B cell (primary cell): ENCODE measurements around the gene LRIT2. TPM values are rescaled to one million over a fixed set of nuclear protein-coding genes. Genes with fewer than 3 reads are reported as not detected.
A peak's percentile ranks its signal among the peaks of the same experiment; 100 is the strongest.

Source experiments
- ATAC-seq: fragments of 200-7000 bp; cut with Tn5 transposase; one replicate; pipeline ENCODE4 v1.10.0; 2021; ENCODE audit warnings: low read depth, mild to moderate bottlenecking, moderate number of reproducible peaks, moderate library complexity
- CTCF ChIA-PET: fragments of 350-600 bp; sonication (Branson Sonifier 250); formaldehyde crosslinking; loops from one replicate; lab custom pipeline; 2021; ENCODE audit warnings: antibody characterized with exemption, inconsistent platforms; lab: Charles Lee
- POLR2A ChIA-PET: fragments of 350-600 bp; sonication (Branson Sonifier 250); formaldehyde crosslinking; loops from one replicate; lab custom pipeline; 2021; ENCODE audit warnings: antibody characterized with exemption; lab: Charles Lee
- DNase-seq: peaks from one replicate; pipeline ENCODE4 v3.0.0; 2013
- H2AFZ ChIP-seq: 2 replicates; pipeline ENCODE4 v1.6.1; 2012; ENCODE audit warnings: mild to moderate bottlenecking, low read depth, low read length; ENCODE audit not compliant: insufficient read depth, poor library complexity, severe bottlenecking
- H3K27ac ChIP-seq, 2 donors: 1 replicate in 1 of 2; 2 replicates in 1 of 2; pipeline ENCODE4 v1.5.1; 2012 to 2013; ENCODE audit warnings: low read length in 2 of 2, mild to moderate bottlenecking in 2 of 2, moderate library complexity in 1 of 2
- H3K27me3 ChIP-seq, 4 experiments: fragments of 200-600 bp in 1 of 4; sonication (generic) in 1 of 4; replicated peaks in 1 of 4; 1 replicate in 2 of 4; 2 replicates in 2 of 4; pipeline versions ENCODE4 v1.6.1 to v1.7.0; 2013 to 2016; ENCODE audit warnings: low read length in 3 of 4, mild to moderate bottlenecking in 2 of 4, mixed read lengths in 1 of 4, moderate library complexity in 1 of 4; ENCODE audit not compliant: insufficient read depth in 4 of 4, control insufficient read depth in 3 of 4; ENCODE audit errors: control extremely low read depth in 1 of 4
- H3K36me3 ChIP-seq, 2 experiments: replicated peaks in 1 of 2; 1 replicate in 1 of 2; 2 replicates in 1 of 2; pipeline versions ENCODE4 v1.6.1 to v1.7.1; 2013; ENCODE audit warnings: low read length in 1 of 2; ENCODE audit not compliant: insufficient read depth in 2 of 2, control insufficient read depth in 1 of 2; ENCODE audit errors: control extremely low read depth in 1 of 2, extremely low read depth in 1 of 2
- H3K4me1 ChIP-seq, 2 donors: fragments of 200-600 bp in 1 of 2; sonication (generic) in 1 of 2; 1 replicate in 1 of 2; 2 replicates in 1 of 2; pipeline versions ENCODE4 v1.5.1 to v1.6.1; 2013 to 2017; ENCODE audit warnings: low read length in 2 of 2; ENCODE audit not compliant: control insufficient read depth in 2 of 2, insufficient read depth in 2 of 2
- H3K4me2 ChIP-seq: replicated peaks from 2 replicates; pipeline ENCODE3; 2012; ENCODE audit warnings: mild to moderate bottlenecking, low read depth, low read length; ENCODE audit not compliant: poor library complexity, severe bottlenecking
- H3K4me3 ChIP-seq, 5 experiments: fragments of 200-600 bp in 1 of 5; sonication (generic) in 1 of 5; 1 replicate in 3 of 5; 2 replicates in 2 of 5; pipeline versions ENCODE4 v1.5.1 to v1.7.0; 2011 to 2016; ENCODE audit warnings: low read length in 4 of 5, mild to moderate bottlenecking in 4 of 5, low read depth in 2 of 5, control low read depth in 1 of 5, moderate library complexity in 1 of 5; ENCODE audit not compliant: insufficient read depth in 1 of 5; ENCODE audit errors: control extremely low read depth in 1 of 5, extremely low read depth in 1 of 5
- H3K79me2 ChIP-seq: fragments of 200-600 bp; sonication (generic); one replicate; pipeline ENCODE4 v1.6.0; 2016; ENCODE audit warnings: low read length; ENCODE audit not compliant: control insufficient read depth, insufficient read depth
- H3K9ac ChIP-seq: fragments of 200-600 bp; sonication (generic); 2 replicates; pipeline ENCODE4 v1.6.1; 2017; ENCODE audit warnings: mild to moderate bottlenecking, low read length, moderate library complexity
- H3K9me3 ChIP-seq, 3 donors: one replicate each; pipeline versions ENCODE4 v1.6.1 to v1.7.1; 2013; ENCODE audit warnings: low read length in 2 of 3; ENCODE audit not compliant: control insufficient read depth in 2 of 3, insufficient read depth in 1 of 3; ENCODE audit errors: control extremely low read depth in 1 of 3
- H4K20me1 ChIP-seq: 2 replicates; pipeline ENCODE4 v1.6.0; 2012; ENCODE audit warnings: mild to moderate bottlenecking, low read length; ENCODE audit not compliant: insufficient read depth, control insufficient read depth, poor library complexity, severe bottlenecking
- H3K27ac Mint-ChIP-seq: one replicate; pipeline ENCODE4 v1.8.0; 2021; ENCODE audit warnings: mixed read lengths
- H3K27me3 Mint-ChIP-seq: one replicate; pipeline ENCODE4 v1.8.0; 2021; ENCODE audit warnings: mixed read lengths
- H3K4me1 Mint-ChIP-seq: one replicate; pipeline ENCODE4 v1.8.0; 2021; ENCODE audit warnings: mixed read lengths
- H3K4me3 Mint-ChIP-seq: one replicate; pipeline ENCODE4 v1.8.0; 2021; ENCODE audit warnings: mixed read lengths
- H3K9me3 Mint-ChIP-seq: one replicate; pipeline ENCODE4 v1.8.0; 2022; ENCODE audit warnings: mixed read lengths; ENCODE audit not compliant: insufficient read depth
- EZH2 ChIP-seq: IDR thresholded peaks from 2 replicates; pipeline ENCODE4 v1.6.1; 2012; ENCODE audit warnings: borderline replicate concordance, low read depth, mild to moderate bottlenecking, moderate library complexity, low read length; ENCODE audit not compliant: insufficient read depth, poor library complexity, severe bottlenecking
- WGBS: methylation state at CpG from one replicate; pipeline ENCODE4 v1.1.5; 2013; ENCODE audit warnings: missing lambda C conversion rate; ENCODE audit not compliant: insufficient coverage; 5-methylcytosine and 5-hydroxymethylcytosine counted together
- intact Hi-C: fragments of 100-400 bp; cut with micrococcal nuclease; formaldehyde crosslinking; loops from one replicate; pipeline ENCODE4 v1.10.0; 2022
- polyA plus RNA-seq: library from polyadenylated mRNA; depleted of rRNA; stranded (reverse); fragments of >200 nt; gene quantifications from 2 replicates; pipeline ENCODE4 v1.2.3, GENCODE V29; 2012
- total RNA-seq, 2 donors: library from RNA; stranded (reverse); fragments of 120-200 nt in 1 of 2; gene quantifications; 1 replicate in 1 of 2; 2 replicates in 1 of 2; pipeline versions ENCODE4 v1.2.3 to v1.2.4, GENCODE V29; 2013 to 2022
- TF ChIP-seq, protein P1 (sequence below): fragments of 200-600 bp; IDR thresholded peaks from one replicate; pipeline ENCODE4 v1.8.0; 2022; ENCODE audit warnings: antibody characterized with exemption, mild to moderate bottlenecking

The LRIT2 gene
- total and polyA plus RNA-seq, 2 donors (not counting 1 experiment from before 2014, with no cell fraction given), result not detected

DNA sequence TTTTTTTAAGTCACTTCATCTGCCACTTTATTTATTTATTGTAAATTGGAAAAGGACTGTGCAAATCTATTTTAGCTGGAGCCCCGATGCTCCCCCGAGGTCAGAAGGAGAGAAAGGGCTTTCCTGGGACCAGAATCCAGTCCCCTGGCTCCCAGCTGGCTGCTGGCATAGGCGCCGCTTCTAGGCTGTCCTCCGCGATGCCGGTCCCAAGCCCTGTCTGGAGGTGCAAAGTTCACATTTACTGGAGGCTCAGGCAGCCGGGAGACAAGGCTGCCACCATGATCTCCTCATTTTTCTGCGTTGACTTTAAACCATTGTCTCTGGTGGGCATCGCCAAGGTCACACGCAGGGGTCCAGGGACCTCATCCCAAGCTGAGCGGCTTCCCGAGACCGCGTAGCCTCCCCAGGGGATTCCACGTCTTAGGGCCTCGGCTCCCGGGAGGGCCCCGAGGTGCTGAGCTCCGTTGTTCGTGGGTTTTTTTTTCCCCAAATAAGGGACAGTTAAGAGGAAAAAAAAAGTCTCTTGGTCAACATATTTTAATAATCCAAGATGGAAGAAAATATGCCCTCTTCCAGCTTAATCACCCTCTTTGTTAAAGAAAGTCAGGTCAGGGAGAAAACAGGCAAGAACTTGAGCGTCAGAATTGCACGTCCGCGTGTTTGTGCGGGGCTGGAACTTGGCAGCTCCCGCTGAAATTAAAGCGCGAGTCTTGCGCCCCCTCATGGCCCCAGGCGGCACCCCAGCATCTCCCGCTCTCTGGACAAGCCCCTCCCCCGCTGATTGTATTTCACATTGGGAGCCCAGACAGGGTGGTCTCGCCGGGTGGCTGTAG lies 31.4 kb upstream of the LRIT2 start:
- no peaks in the 10 kb centered on the region for H3K36me3 ChIP-seq
- H4K20me1 ChIP-seq, result no peaks in the 10 kb centered on the region
- no peak overlapping the region for H3K4me2 ChIP-seq
- intact Hi-C loops, result loop anchor here (1.0 kb wide), 1 partner anchor 108 kb away; no protein-coding TSS in a partner anchor
- no peak overlapping the region for H3K27ac ChIP-seq
- Mint-ChIP-seq H3K9me3 (no peaks in the 10 kb centered on the region), H3K27ac (no peak overlapping the region), H3K4me1 (no peaks in the 10 kb centered on the region), H3K27me3 (peaks cover 23% of the 10 kb centered on the region), H3K4me3 (no peak overlapping the region)
- H3K4me1 ChIP-seq, result no peaks in the 10 kb centered on the region
- no peak overlapping the region for H3K4me3 ChIP-seq
- H3K9me3 ChIP-seq, result no peaks in the 10 kb centered on the region
- TF ChIP-seq, protein P1, sequence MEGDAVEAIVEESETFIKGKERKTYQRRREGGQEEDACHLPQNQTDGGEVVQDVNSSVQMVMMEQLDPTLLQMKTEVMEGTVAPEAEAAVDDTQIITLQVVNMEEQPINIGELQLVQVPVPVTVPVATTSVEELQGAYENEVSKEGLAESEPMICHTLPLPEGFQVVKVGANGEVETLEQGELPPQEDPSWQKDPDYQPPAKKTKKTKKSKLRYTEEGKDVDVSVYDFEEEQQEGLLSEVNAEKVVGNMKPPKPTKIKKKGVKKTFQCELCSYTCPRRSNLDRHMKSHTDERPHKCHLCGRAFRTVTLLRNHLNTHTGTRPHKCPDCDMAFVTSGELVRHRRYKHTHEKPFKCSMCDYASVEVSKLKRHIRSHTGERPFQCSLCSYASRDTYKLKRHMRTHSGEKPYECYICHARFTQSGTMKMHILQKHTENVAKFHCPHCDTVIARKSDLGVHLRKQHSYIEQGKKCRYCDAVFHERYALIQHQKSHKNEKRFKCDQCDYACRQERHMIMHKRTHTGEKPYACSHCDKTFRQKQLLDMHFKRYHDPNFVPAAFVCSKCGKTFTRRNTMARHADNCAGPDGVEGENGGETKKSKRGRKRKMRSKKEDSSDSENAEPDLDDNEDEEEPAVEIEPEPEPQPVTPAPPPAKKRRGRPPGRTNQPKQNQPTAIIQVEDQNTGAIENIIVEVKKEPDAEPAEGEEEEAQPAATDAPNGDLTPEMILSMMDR, result peak; percentile 46
- no peak for TF ChIP-seq EZH2
- peaks cover 0 to 14% (median 0%) of the 10 kb centered on the region in 4 experiments for H3K27me3 ChIP-seq
- H2AFZ ChIP-seq, result no peak overlapping the region
- peak; percentile 32 for DNase-seq
- no peaks in the 10 kb centered on the region for H3K79me2 ChIP-seq
- no peak overlapping the region for H3K9ac ChIP-seq
- CTCF ChIA-PET, result interaction anchor here (0.9 to 1.9 kb wide), 4 partner anchors 10 to 280 kb away, joined by 3 to 6 read pairs (median 3); no protein-coding TSS in a partner anchor
- 47% methylated on average over 28 of the region's 35 CpGs for WGBS
- POLR2A ChIA-PET, result no interaction called here
- ATAC-seq, result no peak
